Stimulated activated effector memory CD8-positive, alpha-beta T cell treated with anti-CD3 and anti-CD28 coated beads, Interleukin-12 subunit alpha, Interleukin-12 subunit beta, amount 100 ng/mL, for 72 hours (primary cell): ENCODE results near the gene ENOX1.

Experiments used
- ATAC-seq: fragments of 150-1000 bp; cut with Tn5 transposase; 2 replicates; pipeline ENCODE4 v1.10.0; 2021
- DNase-seq, 2 donors: peaks; one replicate each; pipeline ENCODE4 v3.0.0; 2021 to 2022; ENCODE audit warnings: low spot score in 2 of 2
- H3K27ac Mint-ChIP-seq: one replicate; pipeline ENCODE4 v1.8.0; 2022; ENCODE audit warnings: mild to moderate bottlenecking, mixed read lengths
- H3K36me3 Mint-ChIP-seq: one replicate; pipeline ENCODE4 v1.8.0; 2022; ENCODE audit warnings: mild to moderate bottlenecking, mixed read lengths
- H3K4me1 Mint-ChIP-seq: one replicate; pipeline ENCODE4 v1.8.0; 2022; ENCODE audit warnings: mixed read lengths
- H3K4me3 Mint-ChIP-seq: one replicate; pipeline ENCODE4 v1.8.0; 2022; ENCODE audit warnings: mild to moderate bottlenecking, mixed read lengths
- H3K9me3 Mint-ChIP-seq: one replicate; pipeline ENCODE4 v1.8.0; 2022; ENCODE audit warnings: mixed read lengths

Gene ENOX1

GRCh38 chr13:43221611-43222010 is 565.2 kb downstream of the ENOX1 start:
- H3K36me3 Mint-ChIP-seq, result no peaks in the 10 kb centered on the region
- H3K4me1 Mint-ChIP-seq, result no peaks in the 10 kb centered on the region
- no peak overlapping the region for H3K27ac Mint-ChIP-seq

DNA sequence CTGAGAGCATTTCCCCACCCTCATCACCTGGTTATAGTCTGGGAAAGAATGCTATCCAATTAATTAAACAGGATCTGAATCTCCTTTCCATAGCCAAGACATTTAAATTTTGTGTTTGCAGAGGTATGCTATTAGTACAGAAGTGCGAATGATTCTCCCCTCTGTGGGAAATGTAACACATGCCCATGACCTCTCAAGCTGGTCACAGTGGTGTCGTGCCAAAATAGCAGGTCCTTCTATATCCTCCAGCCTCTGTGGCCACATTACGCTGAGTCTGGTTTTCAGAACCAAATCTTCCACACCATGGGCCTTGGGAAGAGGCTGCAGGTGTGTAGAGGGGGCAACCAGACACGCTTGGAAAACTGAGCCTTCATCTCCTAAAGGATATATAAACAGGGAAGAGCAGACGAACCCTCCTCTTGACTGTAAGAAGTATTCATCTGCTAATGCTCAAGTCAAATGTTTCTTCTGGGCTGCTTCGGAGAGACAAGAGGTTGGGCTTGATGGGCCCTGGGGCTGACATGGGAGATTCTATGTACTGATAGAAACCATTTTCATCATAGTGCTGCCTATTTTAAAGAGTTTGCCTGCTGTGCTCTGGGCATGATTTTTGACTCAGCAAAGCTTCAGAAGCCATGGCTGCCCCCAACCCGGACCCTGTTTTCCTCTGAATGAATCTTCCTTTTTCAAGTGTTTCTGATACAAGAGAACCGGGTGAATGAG is 565.7 kb downstream of the ENOX1 start:
- Mint-ChIP-seq H3K27ac (no peak overlapping the region), H3K4me1 (no peaks in the 10 kb centered on the region), H3K9me3 (no peaks in the 10 kb centered on the region), H3K4me3 (no peak overlapping the region), H3K36me3 (no peaks in the 10 kb centered on the region)
- no peak for DNase-seq
- ATAC-seq, result no peak

More at GRCh38 chr13:43221611-43222010, 565.2 kb downstream of the ENOX1 start:
- no peaks in the 10 kb centered on the region for H3K9me3 Mint-ChIP-seq
- no peak for DNase-seq
- no peak for ATAC-seq
- no peak overlapping the region for H3K4me3 Mint-ChIP-seq

DNA sequence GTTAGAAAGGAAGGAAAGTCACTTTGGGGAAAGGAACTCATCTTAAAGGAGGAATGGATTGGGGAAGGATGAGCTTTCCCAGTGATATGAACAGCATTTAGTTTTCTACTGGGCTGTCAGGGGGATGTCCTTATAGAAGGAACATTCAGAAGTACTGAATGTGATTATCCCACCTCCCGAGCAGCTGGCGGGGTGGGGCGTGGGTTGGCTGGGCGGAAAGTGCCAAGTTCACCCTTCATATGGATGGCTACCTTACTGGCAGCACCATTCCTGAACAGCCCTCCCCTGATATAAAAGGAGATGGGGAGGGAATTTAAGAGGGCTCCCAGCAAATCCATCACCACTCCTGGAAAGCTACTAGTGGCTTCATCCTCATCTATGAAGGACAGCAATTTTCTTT is 572.6 kb downstream of the ENOX1 start:
- no peak overlapping the region for H3K4me3 Mint-ChIP-seq
- no peak overlapping the region for H3K27ac Mint-ChIP-seq
- DNase-seq, result no peak
- H3K4me1 Mint-ChIP-seq, result no peaks in the 10 kb centered on the region
- no peaks in the 10 kb centered on the region for H3K36me3 Mint-ChIP-seq
- no peaks in the 10 kb centered on the region for H3K9me3 Mint-ChIP-seq
- no peak for ATAC-seq

DNA sequence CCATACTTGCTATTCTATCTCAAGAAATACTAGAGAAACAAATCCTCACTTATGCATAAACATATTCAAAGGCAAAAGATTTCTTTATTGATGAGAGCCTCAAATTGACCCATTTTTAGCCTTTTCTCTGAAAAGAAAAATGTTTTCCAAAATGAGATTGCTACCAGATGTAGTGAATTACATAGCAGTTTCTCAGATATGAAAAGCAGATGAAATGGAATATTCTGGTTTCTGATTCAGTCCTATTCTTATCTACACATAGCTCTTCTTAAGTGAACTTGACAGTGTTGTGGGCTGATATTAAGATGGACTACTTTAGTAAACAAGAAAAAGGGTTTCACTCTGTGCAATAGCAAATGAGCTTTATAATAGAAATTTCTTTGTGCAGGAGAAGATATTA is 579.9 kb downstream of the ENOX1 start:
- Mint-ChIP-seq H3K36me3 (no peaks in the 10 kb centered on the region), H3K27ac (no peak overlapping the region), H3K9me3 (no peaks in the 10 kb centered on the region), H3K4me3 (no peak overlapping the region), H3K4me1 (no peaks in the 10 kb centered on the region)
- ATAC-seq, result no peak
- no peak for DNase-seq

- no peak for DNase-seq
- H3K27ac Mint-ChIP-seq, result no peak overlapping the region
- no peaks in the 10 kb centered on the region for H3K9me3 Mint-ChIP-seq
- H3K4me3 Mint-ChIP-seq, result no peak overlapping the region
- no peaks in the 10 kb centered on the region for H3K36me3 Mint-ChIP-seq
- H3K4me1 Mint-ChIP-seq, result no peaks in the 10 kb centered on the region
- no peak for ATAC-seq
Measured at GRCh38 chr13:43205416-43205815, 581.4 kb downstream of the ENOX1 start.

- H3K9me3 Mint-ChIP-seq, result no peaks in the 10 kb centered on the region
- no peak overlapping the region for H3K4me3 Mint-ChIP-seq
- ATAC-seq, result no peak
- no peaks in the 10 kb centered on the region for H3K4me1 Mint-ChIP-seq
- no peaks in the 10 kb centered on the region for H3K36me3 Mint-ChIP-seq
- no peak overlapping the region for H3K27ac Mint-ChIP-seq
- DNase-seq, result no peak
Measured at GRCh38 chr13:43204591-43204990, 582.2 kb downstream of the ENOX1 start.

DNA sequence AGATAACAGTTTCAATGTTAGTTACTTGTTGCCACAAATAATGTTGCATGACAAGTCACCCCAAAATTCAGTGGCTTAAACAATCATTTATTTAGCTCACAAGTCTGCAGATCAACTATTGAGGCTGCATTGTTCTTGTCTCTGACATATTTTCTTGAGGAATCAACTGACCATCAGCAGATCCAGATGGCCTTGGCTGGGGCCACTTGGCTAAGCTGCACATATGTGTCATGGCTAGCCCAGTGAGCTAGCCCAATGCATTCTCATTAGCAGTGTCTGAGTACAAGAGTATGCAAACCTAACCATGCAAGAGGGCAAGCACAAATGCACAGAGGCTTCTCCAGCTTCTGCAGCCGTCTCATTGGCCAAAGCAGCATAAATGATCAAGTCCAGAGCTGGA is 583.0 kb downstream of the ENOX1 start:
- DNase-seq (no peak), ATAC-seq (no peak)
- no peak overlapping the region for H3K27ac Mint-ChIP-seq
- H3K36me3 Mint-ChIP-seq, result no peaks in the 10 kb centered on the region
- no peaks in the 10 kb centered on the region for H3K9me3 Mint-ChIP-seq
- H3K4me1 Mint-ChIP-seq, result no peaks in the 10 kb centered on the region
- no peak overlapping the region for H3K4me3 Mint-ChIP-seq

DNA sequence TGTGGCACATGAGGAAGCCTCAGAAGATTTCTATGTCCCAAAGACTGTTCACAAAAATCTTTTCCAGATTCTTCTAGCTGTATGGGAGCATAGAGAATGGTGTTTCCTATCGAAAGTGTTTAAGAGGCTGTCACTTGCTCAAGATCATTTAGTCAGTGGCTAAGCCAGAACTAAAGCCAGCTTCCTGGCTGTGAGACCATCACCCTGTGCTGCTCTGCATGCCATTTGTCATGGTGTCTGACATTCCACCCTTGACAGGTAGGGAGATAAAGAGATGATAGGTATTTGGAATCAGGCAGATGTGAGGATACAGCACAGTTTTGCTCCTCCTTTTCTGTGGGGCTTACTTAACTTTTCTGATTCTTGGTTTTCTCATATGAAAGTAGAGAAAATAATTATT is 586.0 kb downstream of the ENOX1 start:
- Mint-ChIP-seq H3K27ac (no peak overlapping the region), H3K9me3 (no peaks in the 10 kb centered on the region), H3K4me1 (no peaks in the 10 kb centered on the region), H3K4me3 (no peak overlapping the region), H3K36me3 (no peaks in the 10 kb centered on the region)
- no peak for ATAC-seq
- no peak for DNase-seq

- H3K4me3 Mint-ChIP-seq, result no peak overlapping the region
- H3K9me3 Mint-ChIP-seq, result no peaks in the 10 kb centered on the region
- no peak for DNase-seq
- no peaks in the 10 kb centered on the region for H3K36me3 Mint-ChIP-seq
- no peaks in the 10 kb centered on the region for H3K4me1 Mint-ChIP-seq
- no peak for ATAC-seq
- H3K27ac Mint-ChIP-seq, result no peak overlapping the region
Measured at GRCh38 chr13:43200307-43200706, 586.5 kb downstream of the ENOX1 start.

DNA sequence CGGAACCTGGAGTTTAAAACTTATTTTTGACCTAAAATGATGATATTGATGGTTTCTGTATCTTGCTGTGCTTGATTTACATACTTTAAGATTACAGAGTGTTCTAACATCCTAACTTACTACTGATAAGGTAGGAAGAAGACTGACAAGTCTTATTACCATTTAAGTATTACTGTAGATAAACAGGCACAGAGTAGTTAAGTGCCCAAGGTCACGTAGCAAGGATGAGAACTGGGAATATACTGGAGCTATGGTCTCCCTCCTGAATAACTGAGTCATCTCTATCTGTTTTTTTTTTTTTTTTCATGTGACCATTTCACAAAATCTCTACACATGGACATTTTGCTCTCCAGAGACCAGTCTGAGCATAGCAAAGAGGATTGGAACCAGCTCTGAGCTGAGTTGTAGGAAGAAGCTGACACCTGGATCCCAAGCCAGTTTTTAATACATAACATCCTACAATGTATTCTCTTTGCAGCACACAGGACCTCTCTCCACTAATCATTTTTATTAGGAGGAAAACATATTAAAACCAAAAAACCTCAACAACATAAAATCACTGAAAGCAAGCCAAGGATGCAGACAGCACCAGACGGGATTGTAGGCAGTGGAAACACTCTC is 589.9 kb downstream of the ENOX1 start:
- no peak overlapping the region for H3K27ac Mint-ChIP-seq
- H3K9me3 Mint-ChIP-seq, result no peaks in the 10 kb centered on the region
- no peak overlapping the region for H3K4me3 Mint-ChIP-seq
- ATAC-seq (no peak), DNase-seq (no peak)
- no peaks in the 10 kb centered on the region for H3K36me3 Mint-ChIP-seq
- no peaks in the 10 kb centered on the region for H3K4me1 Mint-ChIP-seq

DNA sequence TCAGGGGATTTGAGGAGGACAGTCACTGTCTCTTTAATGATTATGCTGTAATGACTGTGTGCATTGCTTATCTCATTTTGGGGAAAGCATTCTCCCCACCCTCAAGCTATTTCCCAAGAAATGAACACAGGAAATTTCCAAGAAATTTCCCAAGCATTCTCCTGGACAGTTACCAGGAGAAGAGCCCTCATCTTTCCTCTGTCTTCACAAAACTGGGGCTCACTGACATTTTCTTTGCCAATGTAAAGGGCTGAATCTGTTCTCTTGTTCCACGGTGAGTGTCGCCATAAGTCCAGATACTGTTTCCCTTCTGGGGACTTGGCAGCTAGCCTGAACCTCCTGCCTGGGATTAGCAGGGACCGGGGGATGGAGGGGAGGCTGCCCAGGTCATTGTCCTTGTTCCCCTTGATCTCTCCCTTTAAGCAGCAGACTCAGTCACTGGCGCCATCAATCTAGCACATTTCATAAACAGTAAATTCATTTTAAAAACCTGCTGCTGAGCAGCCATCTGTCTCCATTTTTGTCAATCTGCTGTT is 590.6 kb downstream of the ENOX1 start:
- no peak overlapping the region for H3K27ac Mint-ChIP-seq
- no peak overlapping the region for H3K4me3 Mint-ChIP-seq
- H3K4me1 Mint-ChIP-seq, result no peaks in the 10 kb centered on the region
- H3K36me3 Mint-ChIP-seq, result no peaks in the 10 kb centered on the region
- DNase-seq (no peak), ATAC-seq (no peak)
- H3K9me3 Mint-ChIP-seq, result no peaks in the 10 kb centered on the region

GRCh38 chr13:43195551-43195950 is 591.2 kb downstream of the ENOX1 start:
- H3K27ac Mint-ChIP-seq, result no peak overlapping the region
- no peaks in the 10 kb centered on the region for H3K4me1 Mint-ChIP-seq
- no peaks in the 10 kb centered on the region for H3K9me3 Mint-ChIP-seq
- H3K36me3 Mint-ChIP-seq, result no peaks in the 10 kb centered on the region
- ATAC-seq, result no peak
- no peak for DNase-seq
- no peak overlapping the region for H3K4me3 Mint-ChIP-seq

GRCh38 chr13:43195112-43195511 is 591.7 kb downstream of the ENOX1 start:
- DNase-seq, result no peak
- Mint-ChIP-seq H3K36me3 (no peaks in the 10 kb centered on the region), H3K4me1 (no peaks in the 10 kb centered on the region), H3K27ac (no peak overlapping the region), H3K9me3 (no peaks in the 10 kb centered on the region), H3K4me3 (no peak overlapping the region)
- ATAC-seq, result no peak

DNA sequence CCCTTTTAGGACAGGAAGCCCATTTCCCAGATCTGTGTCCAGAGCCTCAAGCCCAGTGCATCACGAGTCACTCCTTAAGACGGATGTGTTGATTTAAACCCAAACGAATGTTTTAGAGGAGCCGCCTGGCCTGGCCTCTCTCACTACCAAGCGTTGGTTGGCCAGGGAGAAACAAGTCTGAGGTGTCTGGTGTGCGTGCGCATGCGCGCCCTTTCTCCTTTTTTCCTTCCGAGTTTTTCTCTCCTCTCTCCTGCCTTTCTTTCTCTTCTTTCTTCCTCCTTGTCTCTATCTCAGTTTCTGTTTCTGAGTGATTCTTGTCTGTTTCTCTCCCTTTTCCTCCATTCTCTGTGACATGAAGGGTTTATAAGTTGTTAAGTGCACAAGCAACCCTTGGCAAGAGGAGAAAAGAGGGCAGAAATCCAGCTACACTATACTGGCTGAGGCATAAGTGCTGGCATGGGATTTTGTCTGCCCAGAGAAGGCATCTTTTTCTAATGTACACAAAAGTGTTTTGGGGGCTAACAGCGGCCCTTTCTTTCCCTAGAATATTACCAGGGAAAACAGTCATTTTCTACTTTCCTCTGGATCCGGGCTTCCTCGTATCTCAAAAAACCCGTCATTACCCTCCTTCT is 592.9 kb downstream of the ENOX1 start:
- H3K9me3 Mint-ChIP-seq, result no peaks in the 10 kb centered on the region
- H3K36me3 Mint-ChIP-seq, result no peaks in the 10 kb centered on the region
- H3K4me1 Mint-ChIP-seq, result no peaks in the 10 kb centered on the region
- H3K27ac Mint-ChIP-seq, result no peak overlapping the region
- no peak overlapping the region for H3K4me3 Mint-ChIP-seq
- no peak for ATAC-seq
- no peak for DNase-seq

GRCh38 chr13:43191546-43191945 is 595.2 kb downstream of the ENOX1 start:
- ATAC-seq (no peak), DNase-seq (no peak)
- Mint-ChIP-seq H3K9me3 (no peaks in the 10 kb centered on the region), H3K4me3 (no peak overlapping the region), H3K36me3 (no peaks in the 10 kb centered on the region), H3K27ac (no peak overlapping the region), H3K4me1 (no peaks in the 10 kb centered on the region)

DNA sequence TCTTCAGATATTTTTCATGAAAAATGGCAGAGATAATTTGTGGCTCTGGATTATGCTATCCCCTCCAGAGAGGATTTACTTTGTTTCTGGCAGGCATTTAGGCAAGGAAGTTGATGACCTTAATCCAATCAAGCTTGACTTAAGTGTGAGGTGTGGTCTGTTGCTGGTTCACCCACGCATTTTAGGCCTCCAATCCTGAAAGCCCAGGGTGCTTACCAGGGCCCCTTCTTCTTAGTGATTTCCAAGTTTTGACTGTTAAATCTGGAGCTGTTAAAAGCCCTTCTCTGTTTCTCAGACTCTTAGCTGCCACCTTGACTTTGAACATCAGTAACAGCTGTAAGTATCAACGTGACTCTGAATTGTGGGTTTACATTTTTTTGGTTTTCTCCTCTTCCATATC is 601.5 kb downstream of the ENOX1 start:
- H3K27ac Mint-ChIP-seq, result no peak overlapping the region
- no peaks in the 10 kb centered on the region for H3K4me1 Mint-ChIP-seq
- no peaks in the 10 kb centered on the region for H3K9me3 Mint-ChIP-seq
- DNase-seq (no peak), ATAC-seq (no peak)
- H3K36me3 Mint-ChIP-seq, result no peaks in the 10 kb centered on the region
- H3K4me3 Mint-ChIP-seq, result no peak overlapping the region
